ENCODE measurements around the gene BPIFB2.

- TF ChIP-seq TAF1 (IDR thresholded peaks at IDR 0.05; ENCODE audit: low read depth) (no peak), RAD21 (IDR thresholded peaks at IDR 0.05; ENCODE audit: low read depth) (no peak), CREB1 (IDR thresholded peaks at IDR 0.05; ENCODE audit: low read depth) (no peak), USF1 (IDR thresholded peaks at IDR 0.05) (no peak), TCF12 (IDR thresholded peaks at IDR 0.05; ENCODE audit: low read depth) (no peak), YY1 (IDR thresholded peaks at IDR 0.05; ENCODE audit: low read depth) (no peak), TEAD4 (IDR thresholded peaks at IDR 0.05) (no peak), CEBPB (IDR thresholded peaks at IDR 0.05) (no peak), EGR1 (IDR thresholded peaks at IDR 0.05) (no peak), MAX (IDR thresholded peaks at IDR 0.05) (no peak), REST (IDR thresholded peaks at IDR 0.05; ENCODE audit: low read depth) (no peak)
Observed at GRCh38 chr20:32966382-32966781, 41.1 kb upstream of the BPIFB2 start.

Measured in Ishikawa (cell line).